ENCODE results near the gene MORN5. TPM values are rescaled to one million over a fixed set of nuclear protein-coding genes. Genes with fewer than 3 reads are reported as not detected.

The MORN5 gene
- total and polyA plus RNA-seq, 10 of the 15 experiments (the other 5 are each of a cell fraction or from before 2014, with no cell fraction given): not detected

- SMC1A ChIA-PET (ENCODE audit: uncharacterized antibody, unreplicated experiment): no interaction called here
- RAD21 ChIA-PET (ENCODE audit: unreplicated experiment): no interaction called here
- CTCF ChIA-PET: no interaction called here
Observed at GRCh38 chr9:122173670-122174069, 14.0 kb downstream of the MORN5 start.

More at GRCh38 chr9:122173670-122174069, 14.0 kb downstream of the MORN5 start:
- POLR2A ChIA-PET: no interaction called here
- Histone ChIP-seq H3K4me1 (ENCODE audit: control insufficient read depth, insufficient read depth, low read length) (no peaks in the 10 kb centered on the region), H3K36me3 (ENCODE audit: control insufficient read depth in 2 of 2, insufficient read depth in 2 of 2, low read length in 1 of 2) (no peaks in the 10 kb centered on the region), H3K4me3 (no peak overlapping the region), H3K27me3 (replicated peaks in 1 of 2; ENCODE audit: control insufficient read depth in 2 of 2, insufficient read depth in 2 of 2, low read length in 1 of 2) (peaks cover 2 to 8% of the 10 kb centered on the region in 2 experiments; a peak in 3 of 4 replicates), H2AFZ (ENCODE audit: control insufficient read depth, low read depth, low read length) (no peak overlapping the region), H3K27ac (ENCODE audit: control insufficient read depth, insufficient read depth) (no peak overlapping the region), H3K9me3 (replicated peaks; ENCODE audit: control insufficient read depth, insufficient read depth, low read length) (no peaks in the 10 kb centered on the region), H3K4me2 (ENCODE audit: control insufficient read depth, insufficient read depth) (no peak overlapping the region), H3K79me2 (ENCODE audit: control insufficient read depth, insufficient read depth, low read length) (no peaks in the 10 kb centered on the region), H3K9ac (ENCODE audit: control insufficient read depth, insufficient read depth, low read length) (no peak overlapping the region), H4K20me1 (ENCODE audit: control insufficient read depth, insufficient read depth) (no peaks in the 10 kb centered on the region)
- intact Hi-C loops (cut with micrococcal nuclease; ENCODE audit: unreplicated experiment): no loop called here
- no peak for ATAC-seq
- no peak for DNase-seq (ENCODE audit: low read depth, low spot score)
- no peak for TF ChIP-seq CTCF (IDR thresholded peaks at IDR 0.05 in 2 of 3, conservative IDR thresholded peaks at IDR 0.05 in 1 of 3; ENCODE audit: control insufficient read depth in 2 of 3, extremely low read depth in 1 of 3, insufficient read depth in 1 of 3, low read depth in 3 of 3, low read length in 3 of 3)
- TF ChIP-seq NFYA (IDR thresholded peaks at IDR 0.05; ENCODE audit: borderline replicate concordance, low read depth, low read length): no peak
- no peak for TF ChIP-seq KDM1A (IDR thresholded peaks at IDR 0.05; ENCODE audit: borderline replicate concordance)
- TF ChIP-seq LARP7 (IDR thresholded peaks at IDR 0.05): no peak
- no peak for TF ChIP-seq PAX8 (IDR thresholded peaks at IDR 0.05)
- TF ChIP-seq NR2C2 (IDR thresholded peaks at IDR 0.05; ENCODE audit: borderline replicate concordance, control insufficient read depth, insufficient read length, low read depth): no peak
- FAIRE-seq: no peak
- 42% methylated on average over 3 of the region's 3 CpGs for WGBS (ENCODE audit: insufficient coverage, insufficient replicate concordance, low lambda C conversion rate, missing lambda C conversion rate)
- BruUV-seq (replicated peaks): no TSS peak
- in situ Hi-C loops (cut with MboI): no loop called here

Measured in GM12878 (cell line).